H1 (cell line): ENCODE measurements around the gene ADGRF1. TPM values are rescaled to one million over a fixed set of nuclear protein-coding genes. Genes with fewer than 3 reads are reported as not detected.

Source experiments
- CTCF ChIA-PET: fragments of 300-600 bp; sonication (Branson Sonifier 250); formaldehyde crosslinking; loops from one replicate; lab custom pipeline; 2021; ENCODE audit not compliant: partially characterized antibody; lab: Charles Lee
- POLR2A ChIA-PET: fragments of 300-600 bp; sonication (Branson Sonifier 250); formaldehyde crosslinking; loops from one replicate; lab custom pipeline; 2021; ENCODE audit warnings: inconsistent platforms; ENCODE audit not compliant: partially characterized antibody; lab: Charles Lee
- DNase-seq, 2 experiments: peaks; one replicate each; pipeline versions ENCODE4 v3.0.0 to v3.0.0-alpha.2; 2010 to 2022; ENCODE audit warnings: low spot score in 2 of 2, low read depth in 1 of 2, mixed read lengths in 1 of 2
- FAIRE-seq: peaks from 2 replicates; lab custom pipeline; 2011; peaks lifted over from hg19 to GRCh38; lab: Jason Lieb, UNC
- H2AFZ ChIP-seq: 2 replicates; pipeline ENCODE4 v1.8.1; 2012; ENCODE audit warnings: low read length, inconsistent platforms
- H2AK5ac ChIP-seq: 2 replicates; pipeline ENCODE4 v1.6.1; 2013; ENCODE audit warnings: low read depth, low read length
- H2BK120ac ChIP-seq: replicated peaks from 2 replicates; pipeline ENCODE3; 2013; ENCODE audit warnings: low read depth, low read length, inconsistent platforms
- H2BK12ac ChIP-seq: 2 replicates; pipeline ENCODE4 v1.6.1; 2013; ENCODE audit warnings: low read depth, low read length
- H2BK15ac ChIP-seq: 2 replicates; pipeline ENCODE4 v1.6.1; 2013; ENCODE audit warnings: low read length
- H2BK20ac ChIP-seq: 2 replicates; pipeline ENCODE4 v1.6.1; 2013; ENCODE audit warnings: low read length
- H2BK5ac ChIP-seq: 2 replicates; pipeline ENCODE4 v1.6.1; 2013; ENCODE audit warnings: low read depth, low read length
- H3K14ac ChIP-seq: 2 replicates; pipeline ENCODE4 v1.6.1; 2013; ENCODE audit warnings: inconsistent platforms; ENCODE audit not compliant: insufficient read length
- H3K18ac ChIP-seq: 2 replicates; pipeline ENCODE4 v1.6.1; 2013; ENCODE audit warnings: low read length; ENCODE audit errors: extremely low read depth
- H3K23ac ChIP-seq: 2 replicates; pipeline ENCODE4 v1.6.1; 2013; ENCODE audit warnings: inconsistent platforms; ENCODE audit not compliant: insufficient read length
- H3K23me2 ChIP-seq: 2 replicates; pipeline ENCODE4 v1.6.1; 2013; ENCODE audit warnings: low read depth, low read length
- H3K27ac ChIP-seq: 2 replicates; pipeline ENCODE4 v1.6.1; 2011; ENCODE audit warnings: low read depth, low read length, inconsistent platforms
- H3K27me3 ChIP-seq, 4 experiments: replicated peaks in 1 of 4; 1 replicate in 1 of 4; 2 replicates in 3 of 4; pipeline versions ENCODE4 v1.6.1 to v1.8.1; 2011 to 2013; ENCODE audit warnings: low read length in 3 of 4, mild to moderate bottlenecking in 3 of 4, inconsistent platforms in 2 of 4, mixed read lengths in 2 of 4, moderate library complexity in 1 of 4; ENCODE audit not compliant: control insufficient read depth in 3 of 4, insufficient read depth in 3 of 4; ENCODE audit errors: extremely low read depth in 1 of 4
- H3K36me3 ChIP-seq, 4 experiments: 2 replicates each; pipeline versions ENCODE4 v1.6.1 to v1.8.1; 2011 to 2013; ENCODE audit warnings: mild to moderate bottlenecking in 4 of 4, low read length in 3 of 4, moderate library complexity in 2 of 4, control low read depth in 1 of 4, inconsistent platforms in 1 of 4; ENCODE audit not compliant: insufficient read depth in 4 of 4, control insufficient read depth in 2 of 4
- H3K4ac ChIP-seq: replicated peaks from 2 replicates; pipeline ENCODE3; 2013; ENCODE audit warnings: low read length, low read depth, mixed read lengths, inconsistent platforms; ENCODE audit not compliant: insufficient read length
- H3K4me1 ChIP-seq, 4 experiments: replicated peaks in 1 of 4; 1 replicate in 1 of 4; 2 replicates in 3 of 4; pipeline versions ENCODE4 v1.6.1 to v1.8.1; 2011 to 2013; ENCODE audit warnings: low read length in 3 of 4, inconsistent platforms in 2 of 4, mixed read lengths in 1 of 4; ENCODE audit not compliant: insufficient read depth in 4 of 4, control insufficient read depth in 3 of 4
- H3K4me2 ChIP-seq, 2 experiments: 2 replicates each; pipeline versions ENCODE4 v1.6.1 to v1.8.1; 2011 to 2013; ENCODE audit warnings: low read depth in 2 of 2, low read length in 2 of 2, control low read depth in 1 of 2, inconsistent platforms in 1 of 2, mild to moderate bottlenecking in 1 of 2; ENCODE audit not compliant: insufficient read depth in 1 of 2
- H3K4me3 ChIP-seq, 4 experiments: fragments of 200-600, 300-600 bp in 1 of 4; sonication (generic), shearing (Covaris generic), sonication (Bioruptor Twin) in 1 of 4; 2 replicates each; pipeline versions ENCODE4 v1.5.1 to v1.8.1; 2011 to 2016; ENCODE audit warnings: low read length in 4 of 4, low read depth in 3 of 4, control low read depth in 2 of 4, inconsistent platforms in 2 of 4, mild to moderate bottlenecking in 2 of 4, mixed read lengths in 1 of 4, moderate library complexity in 1 of 4; ENCODE audit not compliant: insufficient read depth in 2 of 4; ENCODE audit errors: extremely low read depth in 1 of 4
- H3K56ac ChIP-seq: replicated peaks from 2 replicates; pipeline ENCODE3; 2013; ENCODE audit warnings: low read depth, mild to moderate bottlenecking, mixed read lengths, low read length, inconsistent platforms; ENCODE audit not compliant: insufficient read length
- H3K79me1 ChIP-seq: 2 replicates; pipeline ENCODE4 v1.6.1; 2013; ENCODE audit warnings: low read depth, low read length, control low read depth
- H3K79me2 ChIP-seq, 2 experiments: 2 replicates each; pipeline versions ENCODE4 v1.6.1 to v1.8.1; 2012 to 2013; ENCODE audit warnings: low read length in 2 of 2, mild to moderate bottlenecking in 2 of 2, inconsistent platforms in 1 of 2; ENCODE audit not compliant: insufficient read depth in 2 of 2, control insufficient read depth in 1 of 2
- H3K9ac ChIP-seq, 4 experiments: replicated peaks in 1 of 4; 1 replicate in 1 of 4; 2 replicates in 3 of 4; pipeline versions ENCODE4 v1.6.1 to v1.8.1; 2011 to 2013; ENCODE audit warnings: low read depth in 3 of 4, low read length in 3 of 4, control low read depth in 2 of 4, mild to moderate bottlenecking in 2 of 4, moderate library complexity in 2 of 4, inconsistent platforms in 1 of 4; ENCODE audit errors: extremely low read depth in 1 of 4
- H3K9me3 ChIP-seq, 2 experiments: 2 replicates each; pipeline versions ENCODE4 v1.6.1 to v1.8.1; 2012 to 2013; ENCODE audit warnings: mild to moderate bottlenecking in 2 of 2, moderate library complexity in 2 of 2, control low read depth in 1 of 2, inconsistent platforms in 1 of 2, low read depth in 1 of 2, low read length in 1 of 2, mixed read lengths in 1 of 2; ENCODE audit not compliant: insufficient read depth in 2 of 2
- H4K20me1 ChIP-seq, 2 experiments: replicated peaks in 1 of 2; 2 replicates each; pipeline versions ENCODE3 to v1.8.1; 2011 to 2013; ENCODE audit warnings: inconsistent platforms in 2 of 2, low read length in 2 of 2, mild to moderate bottlenecking in 1 of 2; ENCODE audit not compliant: insufficient read depth in 2 of 2, control insufficient read depth in 1 of 2
- H4K5ac ChIP-seq: 2 replicates; pipeline ENCODE4 v1.6.1; 2013; ENCODE audit warnings: low read length, low read depth, mixed read lengths, inconsistent platforms; ENCODE audit not compliant: insufficient read length
- H4K8ac ChIP-seq: 2 replicates; pipeline ENCODE4 v1.8.0; 2013; ENCODE audit warnings: mild to moderate bottlenecking, moderate library complexity, low read length, inconsistent platforms; ENCODE audit not compliant: insufficient read depth; ENCODE audit errors: extremely low read depth
- H4K91ac ChIP-seq: replicated peaks from 2 replicates; pipeline ENCODE3; 2013; ENCODE audit warnings: low read length, mixed read lengths, inconsistent platforms; ENCODE audit not compliant: insufficient read length
- CHD1 ChIP-seq: IDR thresholded peaks from 2 replicates; pipeline ENCODE4 v1.6.1; 2012; ENCODE audit warnings: low read depth, low read length, improper control_type of control experiment
- CHD2 ChIP-seq: IDR thresholded peaks from 2 replicates; pipeline ENCODE4 v1.6.1; 2012; ENCODE audit warnings: low read length, improper control_type of control experiment
- CREB1 ChIP-seq: IDR thresholded peaks from 2 replicates; pipeline ENCODE4 v1.6.1; 2012; ENCODE audit warnings: inconsistent platforms
- CTBP2 ChIP-seq: IDR thresholded peaks from 2 replicates; pipeline ENCODE4 v1.7.0; 2011; ENCODE audit warnings: borderline replicate concordance, mild to moderate bottlenecking, moderate library complexity, mixed read lengths, low read length; ENCODE audit not compliant: insufficient read depth, insufficient read length
- GTF2F1 ChIP-seq: IDR thresholded peaks from 2 replicates; pipeline ENCODE4 v1.6.1; 2012; ENCODE audit warnings: low read depth, low read length, improper control_type of control experiment, borderline replicate concordance
- HDAC6 ChIP-seq: IDR thresholded peaks from one replicate; pipeline ENCODE4 v1.7.1; 2012; ENCODE audit warnings: low read depth, mild to moderate bottlenecking, inconsistent platforms, low read length, moderate library complexity
- JUND ChIP-seq: IDR thresholded peaks from 2 replicates; pipeline ENCODE4 v1.6.1; 2011; ENCODE audit warnings: mild to moderate bottlenecking, improper control_type of control experiment, low read length
- KDM4A ChIP-seq: IDR thresholded peaks from one replicate; pipeline ENCODE4 v1.7.1; 2012; ENCODE audit warnings: low read depth, mild to moderate bottlenecking, moderate library complexity, low read length, inconsistent platforms; ENCODE audit not compliant: severe bottlenecking
- MAFK ChIP-seq: IDR thresholded peaks from 2 replicates; pipeline ENCODE4 v1.6.1; 2012; ENCODE audit warnings: low read depth, mild to moderate bottlenecking, improper control_type of control experiment, low read length
- POU5F1 ChIP-seq: IDR thresholded peaks from 2 replicates; pipeline ENCODE4 v1.6.1; 2011; ENCODE audit warnings: low read depth, mild to moderate bottlenecking, low read length, moderate library complexity
- RNF2 ChIP-seq: fragments of 200-900, 300-1000 bp; sonication (generic); IDR thresholded peaks from 2 replicates; pipeline ENCODE4 v1.7.1; 2016; ENCODE audit warnings: borderline replicate concordance, low read depth, mild to moderate bottlenecking, antibody characterized with exemption, low read length; ENCODE audit not compliant: poor library complexity, severe bottlenecking; ENCODE audit errors: missing control alignments
- TCF12 ChIP-seq: IDR thresholded peaks from 2 replicates; pipeline ENCODE4 v1.6.1; 2011; ENCODE audit warnings: low read depth, mild to moderate bottlenecking, low read length
- WGBS, 2 experiments: shearing (Covaris generic) in 1 of 2; methylation state at CpG; one replicate each; pipeline versions ENCODE4 v1.1.6 to v1.1.7; 2013 to 2015; ENCODE audit warnings: low lambda C conversion rate in 2 of 2, mixed read lengths in 2 of 2, inconsistent platforms in 1 of 2, low coverage in 1 of 2, missing lambda C conversion rate in 1 of 2; ENCODE audit not compliant: insufficient replicate concordance in 2 of 2, insufficient coverage in 1 of 2, insufficient read length in 1 of 2; ENCODE audit errors: extremely low coverage in 1 of 2, missing lambda C conversion rate in 1 of 2; 5-methylcytosine and 5-hydroxymethylcytosine counted together
- polyA plus RNA-seq, 7 experiments: library from polyadenylated mRNA; depleted of rRNA in 3 of 7; stranded (reverse) in 5 of 7; unstranded in 2 of 7; fragments of >200 nt in 5 of 7; fragments of 200-250 nt in 2 of 7; gene quantifications; 1 replicate in 5 of 7; 2 replicates in 1 of 7; 4 replicates in 1 of 7; pipeline versions ENCODE4 v1.2.1 to v1.2.3, GENCODE V29; 2011 to 2013; ENCODE audit warnings: missing spikeins in 2 of 7, mixed read lengths in 2 of 7
- total RNA-seq: library from RNA; stranded (reverse); fragmentation: NEBNext Ultra II Directional; extraction: Animal tissue kit (Norgen Biotek cat#: 25700); gene quantifications from 2 replicates; pipeline ENCODE4 v1.2.1, GENCODE V29; 2021
- TF ChIP-seq, protein P1 (sequence below): IDR thresholded peaks from 2 replicates; pipeline ENCODE4 v1.6.1; 2011; ENCODE audit warnings: low read length, improper control_type of control experiment

Gene ADGRF1
- total and polyA plus RNA-seq, 2 of the 8 experiments (the other 6 are each of a cell fraction or from before 2014, with no cell fraction given): not detected

- no peak overlapping the region for H2BK120ac ChIP-seq
- POLR2A ChIA-PET: no interaction called here
- H4K91ac ChIP-seq: no peak overlapping the region
- FAIRE-seq (no peak), DNase-seq (no peak)
- no peak overlapping the region for H2BK12ac ChIP-seq
- no peak overlapping the region for H2AFZ ChIP-seq
- no peak overlapping the region for H3K4me3 ChIP-seq
- no peaks in the 10 kb centered on the region for H4K20me1 ChIP-seq
- H2BK15ac ChIP-seq: no peak overlapping the region
- no peak overlapping the region for H4K8ac ChIP-seq
- no peaks in the 10 kb centered on the region for H3K36me3 ChIP-seq
- H3K27me3 ChIP-seq: no peaks in the 10 kb centered on the region
- no peaks in the 10 kb centered on the region for H3K79me1 ChIP-seq
- H3K4me1 ChIP-seq: peaks cover 0 to 4% (median 3%) of the 10 kb centered on the region in 4 experiments; a peak in 2 of 7 replicates
- no peaks in the 10 kb centered on the region for H3K79me2 ChIP-seq
- no peak overlapping the region for H3K23ac ChIP-seq
- no peak overlapping the region for H3K14ac ChIP-seq
- no peak overlapping the region for H3K56ac ChIP-seq
- 78% methylated on average over 4 of the region's 4 CpGs; no CpG with 5 or more reads in 1 of the 2 experiments for WGBS, 2 experiments
- H2AK5ac ChIP-seq: no peak overlapping the region; the same call in 1 of the 2 replicates
- no peak overlapping the region for H3K18ac ChIP-seq
- CTCF ChIA-PET: no interaction called here
- no peaks in the 10 kb centered on the region for H3K9me3 ChIP-seq
- H4K5ac ChIP-seq: no peak overlapping the region
- H3K9ac ChIP-seq: no peak overlapping the region
- no peak overlapping the region for H2BK20ac ChIP-seq
- H3K4me2 ChIP-seq: no peak overlapping the region
- H3K23me2 ChIP-seq: no peaks in the 10 kb centered on the region
- no peak overlapping the region for H3K4ac ChIP-seq
- no peak overlapping the region for H2BK5ac ChIP-seq
- no peak overlapping the region for H3K27ac ChIP-seq
- TF ChIP-seq POU5F1: no peak
- TF ChIP-seq TCF12: no peak
- no peak for TF ChIP-seq CHD2
- no peak for TF ChIP-seq HDAC6
- TF ChIP-seq GTF2F1: no peak
- TF ChIP-seq, protein P1, sequence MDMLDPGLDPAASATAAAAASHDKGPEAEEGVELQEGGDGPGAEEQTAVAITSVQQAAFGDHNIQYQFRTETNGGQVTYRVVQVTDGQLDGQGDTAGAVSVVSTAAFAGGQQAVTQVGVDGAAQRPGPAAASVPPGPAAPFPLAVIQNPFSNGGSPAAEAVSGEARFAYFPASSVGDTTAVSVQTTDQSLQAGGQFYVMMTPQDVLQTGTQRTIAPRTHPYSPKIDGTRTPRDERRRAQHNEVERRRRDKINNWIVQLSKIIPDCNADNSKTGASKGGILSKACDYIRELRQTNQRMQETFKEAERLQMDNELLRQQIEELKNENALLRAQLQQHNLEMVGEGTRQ: no peak
- no peak for TF ChIP-seq RNF2
- no peak for TF ChIP-seq CREB1
- no peak for TF ChIP-seq CTBP2
- TF ChIP-seq KDM4A: no peak
- TF ChIP-seq CHD1: no peak
- TF ChIP-seq MAFK: no peak
- TF ChIP-seq JUND: no peak
These were observed 87.2 kb downstream of the ADGRF1 start for GRCh38 chr6:46954837-46955451.
